Smooth muscle cell (in vitro differentiated cells): ENCODE results near the gene TAS2R3. TPM values are rescaled to one million over a fixed set of nuclear protein-coding genes. Genes with fewer than 3 reads are reported as not detected.
"Not testable (repeated sequence)": the region's sequence is repeated elsewhere in the genome, so short reads cannot be mapped to it uniquely, and the experiment has no call there.

Experiments used
- DNase-seq: peaks from one replicate; lab custom pipeline; 2025; ENCODE audit not compliant: unreplicated experiment; lab: John Stamatoyannopoulos, UW
- H2AFZ ChIP-seq: fragments of 200-600 bp; sonication (generic); 2 replicates; pipeline ENCODE4 v1.6.0; 2016; ENCODE audit warnings: antibody characterized with exemption, low read depth, mild to moderate bottlenecking
- H3F3A ChIP-seq: fragments of 200-600 bp; sonication (generic); 2 replicates; pipeline ENCODE4 v1.6.0; 2017; ENCODE audit warnings: antibody characterized with exemption, low read depth
- H3K27ac ChIP-seq: fragments of 200-600 bp; sonication (generic); 2 replicates; pipeline ENCODE4 v1.5.1; 2016; ENCODE audit warnings: low read depth, mild to moderate bottlenecking
- H3K27me3 ChIP-seq: fragments of 200-600 bp; sonication (generic); 2 replicates; pipeline ENCODE4 v1.6.1; 2016; ENCODE audit warnings: low read depth, mild to moderate bottlenecking
- H3K36me3 ChIP-seq: fragments of 200-600 bp; sonication (generic); 2 replicates; pipeline ENCODE4 v1.5.1; 2016; ENCODE audit warnings: low read depth
- H3K4me1 ChIP-seq: fragments of 200-600 bp; sonication (generic); 2 replicates; pipeline ENCODE4 v1.5.1; 2016; ENCODE audit warnings: low read depth
- H3K4me2 ChIP-seq: fragments of 200-600 bp; sonication (generic); 2 replicates; pipeline ENCODE4 v1.6.0; 2016; ENCODE audit warnings: mild to moderate bottlenecking
- H3K4me3 ChIP-seq: fragments of 200-600 bp; sonication (generic); 2 replicates; pipeline ENCODE4 v1.5.1; 2016; ENCODE audit warnings: mild to moderate bottlenecking
- H3K79me2 ChIP-seq: fragments of 200-600 bp; sonication (generic); 2 replicates; pipeline ENCODE4 v1.6.0; 2016; ENCODE audit warnings: low read depth, mild to moderate bottlenecking
- H3K9ac ChIP-seq: fragments of 200-600 bp; sonication (generic); 2 replicates; pipeline ENCODE4 v1.6.0; 2016; ENCODE audit warnings: low read depth
- H3K9me3 ChIP-seq: fragments of 200-600 bp; sonication (generic); replicated peaks from 2 replicates; pipeline ENCODE4 v1.5.1; 2016; ENCODE audit warnings: low read depth
- H4K20me1 ChIP-seq: fragments of 200-600 bp; sonication (generic); 2 replicates; pipeline ENCODE4 v1.6.0; 2016; ENCODE audit warnings: low read depth
- CTCF ChIP-seq: fragments of 200-600 bp; sonication (generic); IDR thresholded peaks from 2 replicates; pipeline ENCODE4 v1.5.1; 2017; ENCODE audit warnings: borderline replicate concordance, mild to moderate bottlenecking, antibody characterized with exemption; ENCODE audit not compliant: insufficient read depth, poor library complexity, severe bottlenecking
- WGBS: methylation state at CpG from one replicate; pipeline ENCODE4 v1.1.7; 2016; ENCODE audit warnings: low lambda C conversion rate; 5-methylcytosine and 5-hydroxymethylcytosine counted together
- polyA plus RNA-seq: library from polyadenylated mRNA; unstranded; fragments of >200 nt; fragmentation: Nextera tagmentation; extraction: Ambion mirVana; gene quantifications from 2 replicates; pipeline ENCODE4 v1.2.1, GENCODE V29; 2016
- total RNA-seq: library from RNA; depleted of rRNA; stranded (reverse); fragments of >200 nt; gene quantifications from 2 replicates; pipeline ENCODE4 v1.2.3, GENCODE V29; 2014

The TAS2R3 gene
- total and polyA plus RNA-seq, 2 experiments from 2014 or later = 0.54 TPM; not detected in 1

GRCh38 chr7:141752634-141753033 lies 11.3 kb upstream of the TAS2R3 start:
- H3K27ac ChIP-seq = no peak overlapping the region
- no peak for DNase-seq
- H3K9ac ChIP-seq = no peak overlapping the region
- H2AFZ ChIP-seq = no peak overlapping the region
- H4K20me1 ChIP-seq = no peaks in the 10 kb centered on the region
- peaks cover 3% of the 10 kb centered on the region for H3K79me2 ChIP-seq
- no peaks in the 10 kb centered on the region for H3K27me3 ChIP-seq
- peaks cover 53% of the 10 kb centered on the region for H3K36me3 ChIP-seq
- H3K4me1 ChIP-seq = no peaks in the 10 kb centered on the region
- no peak overlapping the region for H3K4me2 ChIP-seq
- no peak overlapping the region for H3K4me3 ChIP-seq
- 98% methylated on average over 13 of the region's 13 CpGs for WGBS
- peaks cover 13% of the 10 kb centered on the region for H3K9me3 ChIP-seq
- no peaks in the 10 kb centered on the region for H3F3A ChIP-seq
- peak; percentile 34 for TF ChIP-seq CTCF

- Histone ChIP-seq H3K9ac (no peak overlapping the region), H3F3A (no peaks in the 10 kb centered on the region), H3K79me2 (no peaks in the 10 kb centered on the region), H3K4me3 (no peak overlapping the region), H3K27ac (no peak overlapping the region), H3K4me2 (no peak overlapping the region), H2AFZ (no peak overlapping the region), H4K20me1 (no peaks in the 10 kb centered on the region), H3K27me3 (no peaks in the 10 kb centered on the region), H3K9me3 (peaks cover 13% of the 10 kb centered on the region), H3K4me1 (no peaks in the 10 kb centered on the region), H3K36me3 (peaks cover 36% of the 10 kb centered on the region)
- 88% methylated on average over 6 of the region's 6 CpGs for WGBS
- no peak for DNase-seq
- peak; percentile 41 for TF ChIP-seq CTCF
These were observed 9.0 kb upstream of the TAS2R3 start for GRCh38 chr7:141754939-141755338.

GRCh38 chr7:141770083-141770583 lies 6.2 kb downstream of the TAS2R3 start:
- H3F3A ChIP-seq, H3K4me2 ChIP-seq, H3K79me2 ChIP-seq, H2AFZ ChIP-seq, H3K27ac ChIP-seq, H3K9me3 ChIP-seq, H3K36me3 ChIP-seq, H3K9ac ChIP-seq, H3K4me3 ChIP-seq, DNase-seq, H3K27me3 ChIP-seq, H4K20me1 ChIP-seq, H3K4me1 ChIP-seq: not testable (repeated sequence)
- WGBS = 97% methylated on average over 3 of the region's 3 CpGs

GRCh38 chr7:141776374-141776773 lies 12.5 kb downstream of the TAS2R3 start, which contains the start of gene TAS2R4:
Gene TAS2R4 (plus strand): TSS chr7:141776674. CDS start chr7:141778489, 1,815 bp downstream.
- Histone ChIP-seq H3K27me3 (no peaks in the 10 kb centered on the region), H3K27ac (no peak within 1 kb of the TSS), H3K9ac (no peak within 1 kb of the TSS), H3K4me3 (no peak within 1 kb of the TSS), H3F3A (no peaks in the 10 kb centered on the region), H3K36me3 (no peaks in the 10 kb centered on the region), H3K4me1 (no peaks in the 10 kb centered on the region), H3K4me2 (no peak within 1 kb of the TSS), H2AFZ (no peak within 1 kb of the TSS), H3K9me3 (no peaks in the 10 kb centered on the region), H3K79me2 (no peaks in the 10 kb centered on the region), H4K20me1 (no peaks in the 10 kb centered on the region)
- 96% methylated on average over 1 of the region's 1 CpG for WGBS
- no peak for TF ChIP-seq CTCF
- no peak for DNase-seq
